Thoracic aorta (tissue), 2 donors: ENCODE data around the gene CD226. TPM values are rescaled to one million over a fixed set of nuclear protein-coding genes. Genes with fewer than 3 reads are reported as not detected.

ENCODE experiments used
- ATAC-seq: fragments of 150-250 bp; one replicate; pipeline ENCODE4 v1.8.0; 2017; ENCODE audit warnings: low read depth; ENCODE audit not compliant: insufficient number of reproducible peaks, low FRiP score
- DNase-seq: peaks from one replicate; pipeline ENCODE4 v3.0.0-alpha.2; 2020; ENCODE audit warnings: low spot score
- H3K27ac ChIP-seq, 2 donors: fragments of 200-600 bp; sonication (generic); 1 replicate in 1 of 2; 2 replicates in 1 of 2; pipeline ENCODE4 v1.5.1; 2016; ENCODE audit warnings: mild to moderate bottlenecking in 2 of 2, moderate library complexity in 2 of 2
- H3K27me3 ChIP-seq: fragments of 200-600 bp; sonication (generic); replicated peaks from 2 replicates; pipeline ENCODE4 v1.6.0; 2016; ENCODE audit warnings: mild to moderate bottlenecking; ENCODE audit not compliant: insufficient read depth
- H3K36me3 ChIP-seq: fragments of 200-600 bp; sonication (generic); one replicate; pipeline ENCODE4 v1.5.1; 2016
- H3K4me1 ChIP-seq, 2 donors: fragments of 200-600 bp; sonication (generic); 1 replicate in 1 of 2; 2 replicates in 1 of 2; pipeline versions ENCODE4 v1.5.1 to v1.6.0; 2016; ENCODE audit warnings: low read depth in 2 of 2, mild to moderate bottlenecking in 1 of 2; ENCODE audit not compliant: control insufficient read depth in 1 of 2
- H3K4me3 ChIP-seq: fragments of 200-600 bp; sonication (generic); 2 replicates; pipeline ENCODE4 v1.5.1; 2016; ENCODE audit warnings: mild to moderate bottlenecking
- H3K9me3 ChIP-seq: fragments of 200-600 bp; sonication (generic); 2 replicates; pipeline ENCODE4 v1.5.1; 2016
- total RNA-seq, 2 donors: library from RNA; depleted of rRNA; stranded (reverse); fragments of >200 nt; gene quantifications; one replicate each; pipeline versions ENCODE4 v1.1.0 to v1.2.3, GENCODE V29; 2016
- TF ChIP-seq, protein P1 (sequence below): fragments of 200-600 bp; sonication (generic); IDR thresholded peaks from one replicate; pipeline ENCODE4 v1.5.1; 2019; ENCODE audit warnings: antibody characterized with exemption

Gene CD226
- total RNA-seq, 2 donors from 2014 or later: 0.68 to 3.7 TPM

DNA sequence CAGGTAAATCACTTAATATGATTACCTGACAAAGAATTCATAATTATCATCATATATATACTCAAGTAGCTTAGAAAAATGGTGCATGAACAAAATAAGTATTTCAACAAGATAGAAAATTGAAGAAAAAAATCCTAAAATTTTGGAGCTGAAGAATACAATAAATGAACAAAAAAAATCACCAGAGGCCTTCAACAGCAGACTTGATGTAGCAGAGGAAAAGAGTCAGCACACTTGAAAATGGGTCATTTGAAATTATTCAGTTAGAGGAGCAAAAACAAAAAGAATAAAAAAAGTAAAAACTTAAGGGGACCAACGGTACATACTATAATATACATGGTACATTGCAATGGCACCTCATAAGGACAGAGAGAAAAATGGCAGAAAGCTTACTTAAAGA is 40.2 kb upstream of the CD226 start:
- Histone ChIP-seq H3K4me1 (no peaks in the 10 kb centered on the region), H3K4me3 (no peak overlapping the region), H3K36me3 (no peaks in the 10 kb centered on the region), H3K27me3 (no peaks in the 10 kb centered on the region), H3K27ac (no peak overlapping the region), H3K9me3 (peaks cover 8% of the 10 kb centered on the region)
- TF ChIP-seq, protein P1, sequence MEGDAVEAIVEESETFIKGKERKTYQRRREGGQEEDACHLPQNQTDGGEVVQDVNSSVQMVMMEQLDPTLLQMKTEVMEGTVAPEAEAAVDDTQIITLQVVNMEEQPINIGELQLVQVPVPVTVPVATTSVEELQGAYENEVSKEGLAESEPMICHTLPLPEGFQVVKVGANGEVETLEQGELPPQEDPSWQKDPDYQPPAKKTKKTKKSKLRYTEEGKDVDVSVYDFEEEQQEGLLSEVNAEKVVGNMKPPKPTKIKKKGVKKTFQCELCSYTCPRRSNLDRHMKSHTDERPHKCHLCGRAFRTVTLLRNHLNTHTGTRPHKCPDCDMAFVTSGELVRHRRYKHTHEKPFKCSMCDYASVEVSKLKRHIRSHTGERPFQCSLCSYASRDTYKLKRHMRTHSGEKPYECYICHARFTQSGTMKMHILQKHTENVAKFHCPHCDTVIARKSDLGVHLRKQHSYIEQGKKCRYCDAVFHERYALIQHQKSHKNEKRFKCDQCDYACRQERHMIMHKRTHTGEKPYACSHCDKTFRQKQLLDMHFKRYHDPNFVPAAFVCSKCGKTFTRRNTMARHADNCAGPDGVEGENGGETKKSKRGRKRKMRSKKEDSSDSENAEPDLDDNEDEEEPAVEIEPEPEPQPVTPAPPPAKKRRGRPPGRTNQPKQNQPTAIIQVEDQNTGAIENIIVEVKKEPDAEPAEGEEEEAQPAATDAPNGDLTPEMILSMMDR: no peak
- ATAC-seq (no peak), DNase-seq (no peak)

DNA sequence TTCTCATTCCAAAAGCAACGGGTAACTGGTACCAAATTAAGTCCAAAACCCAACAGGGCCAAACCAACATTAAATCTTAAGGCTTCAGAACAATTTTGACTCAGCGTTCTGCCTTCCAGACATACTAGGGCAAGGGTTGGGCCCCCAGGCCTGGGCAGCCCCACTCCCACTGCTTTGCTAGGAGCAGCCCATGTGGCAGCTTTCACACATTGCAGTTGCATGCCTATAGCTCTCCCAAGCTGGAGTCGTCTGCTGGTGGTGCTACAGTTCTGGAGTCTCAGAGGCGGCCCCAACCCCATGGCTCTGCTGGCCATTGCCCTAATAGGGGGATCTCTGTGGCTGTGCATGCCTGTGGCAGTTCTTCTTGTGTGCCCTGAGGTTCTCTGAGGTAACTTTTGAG is 37.6 kb upstream of the CD226 start:
- no peaks in the 10 kb centered on the region for H3K27me3 ChIP-seq
- no peak for DNase-seq
- ATAC-seq: no peak
- H3K36me3 ChIP-seq: no peaks in the 10 kb centered on the region
- H3K27ac ChIP-seq: no peak overlapping the region
- peaks cover 0 to 5% of the 10 kb centered on the region in 2 donors for H3K4me1 ChIP-seq
- peaks cover 8% of the 10 kb centered on the region for H3K9me3 ChIP-seq
- TF ChIP-seq, protein P1: no peak
- no peak overlapping the region for H3K4me3 ChIP-seq

DNA sequence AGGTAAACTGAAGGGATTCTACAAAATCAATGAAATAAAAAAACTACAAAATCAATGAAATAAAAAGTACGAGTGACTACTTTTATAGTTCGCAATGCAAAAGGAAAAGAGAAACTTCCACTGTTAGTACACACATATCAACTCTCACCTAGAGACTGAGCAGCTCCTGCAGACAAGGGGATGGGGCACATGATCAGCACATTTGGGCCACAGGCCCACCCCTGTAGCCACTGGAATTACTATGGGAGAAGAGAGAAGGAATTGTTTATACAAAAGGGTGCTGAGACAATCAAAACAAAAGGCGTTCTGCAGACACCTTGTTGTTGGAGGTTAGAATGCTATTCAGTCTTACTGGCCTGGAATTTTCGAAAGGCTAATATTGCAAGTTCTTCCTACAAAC is 34.7 kb upstream of the CD226 start:
- Histone ChIP-seq H3K36me3 (no peaks in the 10 kb centered on the region), H3K4me3 (no peak overlapping the region), H3K27ac (no peak overlapping the region), H3K27me3 (no peaks in the 10 kb centered on the region), H3K4me1 (peaks cover 0 to 5% of the 10 kb centered on the region in 2 donors), H3K9me3 (peaks cover 3% of the 10 kb centered on the region)
- DNase-seq (no peak), ATAC-seq (no peak)
- TF ChIP-seq, protein P1: no peak

DNA sequence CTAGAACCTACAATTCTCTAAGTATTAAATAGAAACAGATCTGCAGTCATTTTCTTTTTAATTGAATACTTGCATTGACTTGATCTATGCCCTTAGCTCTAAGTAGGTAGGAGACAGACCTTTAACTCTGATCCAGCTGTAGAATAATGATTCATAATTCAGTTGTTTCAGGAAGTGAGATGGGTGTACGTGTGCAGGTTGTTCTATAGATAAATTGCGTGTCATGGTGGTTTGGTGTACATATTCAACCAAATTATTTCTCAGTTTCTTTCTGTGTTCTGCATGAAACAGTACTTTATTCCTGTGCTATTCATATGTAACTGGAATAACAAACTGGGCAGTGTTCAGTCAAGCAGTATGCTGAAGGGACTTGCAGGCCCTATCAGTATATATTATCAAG is 34.3 kb upstream of the CD226 start:
- Histone ChIP-seq H3K4me3 (no peak overlapping the region), H3K27me3 (no peaks in the 10 kb centered on the region), H3K9me3 (peaks cover 7% of the 10 kb centered on the region), H3K4me1 (peaks cover 0 to 5% of the 10 kb centered on the region in 2 donors), H3K27ac (no peak overlapping the region), H3K36me3 (peaks cover 3% of the 10 kb centered on the region)
- ATAC-seq (no peak), DNase-seq (no peak)
- TF ChIP-seq, protein P1: no peak

DNA sequence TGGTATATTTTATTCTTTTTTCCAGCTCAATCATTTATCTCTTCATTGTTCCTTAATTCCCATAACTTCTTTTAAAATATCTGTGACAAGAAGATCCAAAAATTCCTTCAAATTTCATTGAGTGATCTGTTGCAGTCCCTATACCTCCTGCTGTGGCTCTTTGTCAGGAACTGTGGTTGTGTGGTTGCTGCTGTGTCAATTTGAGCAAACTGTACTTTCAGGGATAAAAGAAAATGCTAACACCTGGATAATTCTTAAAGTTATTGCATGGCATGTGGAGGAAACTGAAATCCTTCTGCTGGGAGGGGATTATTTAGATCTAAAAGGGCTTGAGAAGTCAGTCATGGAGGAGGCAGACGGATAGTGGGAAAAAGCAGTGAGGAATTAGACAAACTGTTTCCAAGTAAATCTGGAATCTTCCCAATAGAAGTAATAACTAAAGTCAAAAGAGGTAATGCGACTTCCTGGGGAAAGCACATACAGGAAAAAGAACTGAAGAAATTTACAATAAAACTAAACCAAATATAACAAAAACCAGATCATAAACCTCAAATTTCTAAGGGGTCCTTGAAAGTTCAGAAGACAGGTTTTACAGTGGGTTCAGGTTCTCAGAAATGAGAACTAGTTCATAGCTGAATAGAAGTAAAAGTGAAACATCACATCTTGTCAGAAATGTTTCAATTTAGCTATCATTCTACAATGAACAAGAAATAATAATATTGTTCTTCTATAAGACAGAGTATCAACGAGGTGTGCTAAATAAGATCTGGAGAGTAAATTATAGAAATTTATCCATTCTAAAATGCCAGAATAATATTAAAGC is 33.5 kb upstream of the CD226 start:
- TF ChIP-seq, protein P1: no peak

More for the DNA sequence above, 33.5 kb upstream of the CD226 start:
- DNase-seq: no peak
- Histone ChIP-seq H3K4me1 (peaks cover 0 to 5% of the 10 kb centered on the region in 2 donors), H3K36me3 (peaks cover 3% of the 10 kb centered on the region), H3K9me3 (peaks cover 11% of the 10 kb centered on the region), H3K27me3 (no peaks in the 10 kb centered on the region), H3K4me3 (no peak overlapping the region), H3K27ac (no peak overlapping the region)
- ATAC-seq: no peak
